ENCODE data around the gene ARFGAP1.

GRCh38 chr20:63254232-63254605 is 18.4 kb upstream of the ARFGAP1 start, which contains the start of gene NKAIN4:
- TF ChIP-seq POLR2A (IDR thresholded peaks at IDR 0.05; ENCODE audit: low read depth, low read length) (no peak), CTCF (IDR thresholded peaks at IDR 0.05; ENCODE audit: extremely low read depth in 1 of 2, insufficient read depth in 1 of 2, low read depth in 1 of 2, low read length in 2 of 2) (no peak)
